HCT116 (cell line): Measurements from ENCODE around the gene CHCHD4. TPM values are rescaled to one million over a fixed set of nuclear protein-coding genes. Genes with fewer than 3 reads are reported as not detected.

Source experiments
- ATAC-seq: fragments of 200-7000 bp; cut with Tn5 transposase; 2 replicates; pipeline ENCODE4 v1.9.1; 2020; ENCODE audit warnings: mild to moderate bottlenecking, moderate library complexity
- BruUV-seq: library from RNA; stranded (reverse); fragments of 400-500 nt; replicated peaks from 2 replicates; lab custom pipeline; 2021; lab: Mats Ljungman, UMichigan
- CTCF ChIA-PET: fragments of 300-600 bp; sonication (Branson Sonifier 250); formaldehyde crosslinking; loops from one replicate; lab custom pipeline; 2021; ENCODE audit warnings: antibody characterized with exemption; lab: Charles Lee
- POLR2A ChIA-PET: fragments of 300-600, 350-600 bp; sonication (Branson Sonifier 250); formaldehyde crosslinking; loops from one replicate; lab custom pipeline; 2021; ENCODE audit warnings: antibody characterized with exemption; lab: Charles Lee
- RAD21 ChIA-PET, 2 experiments: fragments of 300-600 bp; sonication (Branson Sonifier 250); formaldehyde crosslinking; loops; one replicate each; lab custom pipeline; 2023; ENCODE audit warnings: low total read pairs in 2 of 2; ENCODE audit not compliant: uncharacterized antibody in 2 of 2, unreplicated experiment in 2 of 2, low non-redundant PET in 1 of 2; lab: Charles Lee
- DNase-seq: peaks from one replicate; pipeline ENCODE4 v3.0.0-alpha.2; 2010; ENCODE audit warnings: low read depth, low spot score
- H2AFZ ChIP-seq: fragments of 200-600 bp; shearing (Covaris generic), sonication (generic); 2 replicates; pipeline ENCODE4 v1.6.1; 2017; ENCODE audit warnings: low read depth, mixed run types, mixed read lengths, antibody characterized with exemption, low read length; ENCODE audit not compliant: poor library complexity, severe bottlenecking
- H3K27ac ChIP-seq: 2 replicates; pipeline ENCODE4 v1.5.1; 2012; ENCODE audit warnings: low read depth, low read length
- H3K27me3 ChIP-seq: fragments of 200-600 bp; sonication (generic); 2 replicates; pipeline ENCODE4 v1.6.1; 2016; ENCODE audit warnings: mixed run types, low read length, mixed read lengths; ENCODE audit not compliant: insufficient read depth
- H3K36me3 ChIP-seq, 2 experiments: fragments of 200-500 bp in 1 of 2; fragments of 200-600 bp in 1 of 2; sonication (Bioruptor generic) in 1 of 2; sonication (generic) in 1 of 2; 2 replicates each; pipeline versions ENCODE4 v1.5.1 to v1.6.1; 2014 to 2016; ENCODE audit warnings: low read length in 2 of 2, inconsistent platforms in 1 of 2, mixed read lengths in 1 of 2, mixed run types in 1 of 2; ENCODE audit not compliant: insufficient read depth in 2 of 2, control insufficient read depth in 1 of 2
- H3K4me1 ChIP-seq, 2 experiments: fragments of 200-600 bp in 1 of 2; sonication (generic) in 1 of 2; 2 replicates each; pipeline versions ENCODE4 v1.5.1 to v1.6.1; 2012 to 2017; ENCODE audit warnings: low read length in 2 of 2, inconsistent platforms in 1 of 2, mild to moderate bottlenecking in 1 of 2, mixed read lengths in 1 of 2, mixed run types in 1 of 2, moderate library complexity in 1 of 2; ENCODE audit not compliant: insufficient read depth in 2 of 2, control insufficient read depth in 1 of 2
- H3K4me2 ChIP-seq: fragments of 200-600 bp; sonication (generic); 2 replicates; pipeline ENCODE4 v1.6.1; 2017; ENCODE audit warnings: mixed run types, low read length, mixed read lengths
- H3K4me3 ChIP-seq, 2 experiments: fragments of 200-600 bp in 1 of 2; sonication (generic) in 1 of 2; replicated peaks in 1 of 2; 2 replicates each; pipeline ENCODE4 v1.5.1; 2011 to 2016; ENCODE audit warnings: low read length in 2 of 2, control low read depth in 1 of 2, low read depth in 1 of 2, mild to moderate bottlenecking in 1 of 2, mixed read lengths in 1 of 2, mixed run types in 1 of 2
- H3K79me2 ChIP-seq: fragments of 200-600 bp; sonication (generic); 2 replicates; pipeline ENCODE4 v1.6.1; 2017; ENCODE audit warnings: mild to moderate bottlenecking, mixed run types, low read length, moderate library complexity, mixed read lengths; ENCODE audit not compliant: insufficient read depth
- H3K9ac ChIP-seq: fragments of 200-600 bp; sonication (generic); 2 replicates; pipeline ENCODE4 v1.6.1; 2016; ENCODE audit warnings: low read length, mixed read lengths
- H3K9me2 ChIP-seq: fragments of 200-600 bp; sonication (generic), shearing (Covaris generic); 2 replicates; pipeline ENCODE4 v1.6.1; 2017; ENCODE audit warnings: mixed run types, mild to moderate bottlenecking, moderate library complexity; ENCODE audit not compliant: insufficient read depth
- H3K9me3 ChIP-seq, 2 experiments: fragments of 200-500 bp in 1 of 2; fragments of 200-600 bp in 1 of 2; sonication (Bioruptor generic) in 1 of 2; sonication (generic) in 1 of 2; 2 replicates each; pipeline ENCODE4 v1.6.1; 2014 to 2017; ENCODE audit warnings: low read length in 2 of 2, mixed read lengths in 2 of 2, inconsistent platforms in 1 of 2, low read depth in 1 of 2, mild to moderate bottlenecking in 1 of 2, mixed run types in 1 of 2, moderate library complexity in 1 of 2; ENCODE audit not compliant: control insufficient read depth in 1 of 2, insufficient read depth in 1 of 2
- H4K20me1 ChIP-seq: fragments of 200-600 bp; sonication (generic), shearing (Covaris generic); 2 replicates; pipeline ENCODE4 v1.6.1; 2017; ENCODE audit warnings: mixed run types, mild to moderate bottlenecking, moderate library complexity; ENCODE audit not compliant: insufficient read depth
- ATF3 ChIP-seq: IDR thresholded peaks from 2 replicates; pipeline ENCODE4 v1.6.1; 2012
- CBX3 ChIP-seq: IDR thresholded peaks from 2 replicates; pipeline ENCODE4 v1.6.1; 2012; ENCODE audit warnings: low read depth
- CTCF ChIP-seq, 3 experiments: fragments of 200-600 bp in 1 of 3; sonication (generic) in 1 of 3; IDR thresholded peaks in 2 of 3; conservative IDR thresholded peaks in 1 of 3; 2 replicates each; pipeline ENCODE4 v1.5.1; 2012 to 2017; ENCODE audit warnings: low read depth in 2 of 3, low read length in 2 of 3, antibody characterized with exemption in 1 of 3, borderline replicate concordance in 1 of 3, control low read depth in 1 of 3, mild to moderate bottlenecking in 1 of 3, mixed read lengths in 1 of 3, mixed run types in 1 of 3, moderate library complexity in 1 of 3; ENCODE audit not compliant: insufficient read depth in 1 of 3
- EGR1 ChIP-seq: IDR thresholded peaks from 2 replicates; pipeline ENCODE4 v1.6.1; 2012; ENCODE audit warnings: low read depth
- ELF1 ChIP-seq: IDR thresholded peaks from 2 replicates; pipeline ENCODE4 v1.6.1; 2012; ENCODE audit warnings: low read depth, borderline replicate concordance
- EZH2 ChIP-seq: fragments of 200-600 bp; sonication (generic); IDR thresholded peaks from 2 replicates; pipeline ENCODE4 v1.6.1; 2017; ENCODE audit warnings: antibody characterized with exemption, mixed run types
- FOSL1 ChIP-seq: IDR thresholded peaks from 2 replicates; pipeline ENCODE4 v1.6.1; 2012; ENCODE audit warnings: low read depth
- JUND ChIP-seq: IDR thresholded peaks from 2 replicates; pipeline ENCODE4 v1.6.1; 2012
- MAX ChIP-seq: IDR thresholded peaks from 2 replicates; pipeline ENCODE4 v1.6.1; 2012
- POLR2A ChIP-seq: IDR thresholded peaks from 2 replicates; pipeline ENCODE4 v1.7.0; 2011; ENCODE audit warnings: borderline replicate concordance; ENCODE audit not compliant: insufficient read depth, insufficient read length; ENCODE audit errors: extremely low read depth
- POLR2AphosphoS5 ChIP-seq: IDR thresholded peaks from 2 replicates; pipeline ENCODE4 v1.6.1; 2011; ENCODE audit warnings: mild to moderate bottlenecking, low read depth, low read length, moderate library complexity
- RAD21 ChIP-seq: IDR thresholded peaks from 2 replicates; pipeline ENCODE4 v1.6.1; 2012; ENCODE audit warnings: low read depth, mild to moderate bottlenecking
- REST ChIP-seq: IDR thresholded peaks from 2 replicates; pipeline ENCODE4 v1.6.1; 2012; ENCODE audit warnings: low read depth
- SP1 ChIP-seq: IDR thresholded peaks from 2 replicates; pipeline ENCODE4 v1.6.1; 2012; ENCODE audit warnings: low read depth
- SRF ChIP-seq: IDR thresholded peaks from 2 replicates; pipeline ENCODE4 v1.6.1; 2012; ENCODE audit warnings: low read depth
- TCF7L2 ChIP-seq: IDR thresholded peaks from 2 replicates; pipeline ENCODE4 v1.7.0; 2011; ENCODE audit warnings: borderline replicate concordance, inconsistent platforms; ENCODE audit not compliant: insufficient read depth, insufficient read length; ENCODE audit errors: extremely low read depth
- YY1 ChIP-seq: IDR thresholded peaks from 2 replicates; pipeline ENCODE4 v1.6.1; 2011; ENCODE audit warnings: low read length, low read depth, moderate library complexity, mild to moderate bottlenecking; ENCODE audit not compliant: insufficient replicate concordance; ENCODE audit errors: extremely low read depth
- ZBTB33 ChIP-seq: IDR thresholded peaks from 2 replicates; pipeline ENCODE4 v1.6.1; 2011; ENCODE audit warnings: mild to moderate bottlenecking, low read length, moderate library complexity; ENCODE audit not compliant: insufficient replicate concordance; ENCODE audit errors: extremely low read depth
- ZFX ChIP-seq: fragments of 450-650 bp; IDR thresholded peaks from 2 replicates; pipeline ENCODE4 v1.6.1; 2017
- intact Hi-C: fragments of 100-400 bp; cut with micrococcal nuclease; formaldehyde crosslinking; loops from 2 replicates; pipeline ENCODE4 v1.10.0; 2022
- total RNA-seq: library from RNA; stranded (reverse); gene quantifications from one replicate; pipeline ENCODE4 v1.2.1, GENCODE V29; 2021; ENCODE audit not compliant: unreplicated experiment

The CHCHD4 gene
- total RNA-seq, 1 experiment from 2014 or later: 24.6 TPM

GRCh38 chr3:14118400-14119381 lies 6.0 kb downstream of the CHCHD4 start:
- no TSS peak for BruUV-seq
- H3K79me2 ChIP-seq: peaks cover 50% of the 10 kb centered on the region
- H3K27ac ChIP-seq: no peak overlapping the region
- ChIA-PET RAD21 (no interaction called here), POLR2A (no interaction called here), CTCF (no interaction called here)
- no peaks in the 10 kb centered on the region for H4K20me1 ChIP-seq
- DNase-seq (no peak), ATAC-seq (no peak)
- no peaks in the 10 kb centered on the region for H3K9me3 ChIP-seq
- no peaks in the 10 kb centered on the region for H3K9me2 ChIP-seq
- TF ChIP-seq POLR2AphosphoS5 (no peak), RAD21 (no peak), EZH2 (no peak), ZBTB33 (no peak), POLR2A (no peak), REST (no peak), JUND (no peak), ATF3 (no peak), TCF7L2 (no peak), CBX3 (no peak), FOSL1 (no peak), EGR1 (no peak), YY1 (no peak), ZFX (no peak), MAX (no peak), ELF1 (no peak), SRF (no peak), CTCF (IDR thresholded peaks at IDR 0.05 in 2 of 3, conservative IDR thresholded peaks at IDR 0.05 in 1 of 3; ENCODE audit: borderline replicate concordance in 1 of 3, insufficient read depth in 1 of 3, low read depth in 2 of 3, low read length in 2 of 3) (no peak), SP1 (no peak)
- H3K4me2 ChIP-seq: no peak overlapping the region
- no peak overlapping the region for H3K4me3 ChIP-seq
- H3K9ac ChIP-seq: no peak overlapping the region
- peaks cover 13 to 26% of the 10 kb centered on the region in 2 experiments; a peak in 3 of 4 replicates for H3K36me3 ChIP-seq
- H3K4me1 ChIP-seq: peaks cover 0 to 8% of the 10 kb centered on the region in 2 experiments; a peak in 1 of 4 replicates
- no peak overlapping the region for H2AFZ ChIP-seq
- intact Hi-C loops: no loop called here
- no peaks in the 10 kb centered on the region for H3K27me3 ChIP-seq
